Measurements from ENCODE around the gene PGBD2.

PGBD2 gene

GRCh38 chr1:248906009-248906752, at the start of gene PGBD2:
TSS of gene PGBD2 (plus strand) at chr1:248906235. CDS start at chr1:248913863, 7,628 bp downstream.
- no peaks in the 10 kb centered on the region for H3K27me3 ChIP-seq (ENCODE audit: insufficient read depth, insufficient read length)
- TF ChIP-seq SUZ12 (IDR thresholded peaks at IDR 0.05; ENCODE audit: extremely low read depth, insufficient read depth, insufficient read length) (no peak), ZNF274 (IDR thresholded peaks at IDR 0.05; ENCODE audit: low read depth, low read length) (no peak), YY1 (IDR thresholded peaks at IDR 0.05; ENCODE audit: insufficient read depth, insufficient read length) (no peak)
- H3K9me3 ChIP-seq (ENCODE audit: insufficient read depth, low read length), result peaks cover 9% of the 10 kb centered on the region; the same call in 1 of the 2 replicates
- peak within 1 kb of the TSS; percentile 94 for H3K4me3 ChIP-seq (ENCODE audit: insufficient read length, low read depth)
- peaks cover 29% of the 10 kb centered on the region for H3K36me3 ChIP-seq (ENCODE audit: insufficient read depth, insufficient read length, low read length)
- peak within 1 kb of the TSS; percentile 98 for H3K9ac ChIP-seq (ENCODE audit: insufficient read length, low read depth)
- peak; percentile 95 for DNase-seq (ENCODE audit: low read depth, low spot score)
- H3K4me1 ChIP-seq (ENCODE audit: insufficient read depth, insufficient read length), result no peaks in the 10 kb centered on the region

GRCh38 chr1:248857201-248857600, 48.8 kb upstream of the PGBD2 start:
- H3K27me3 ChIP-seq (ENCODE audit: insufficient read depth, insufficient read length), result peaks cover 14% of the 10 kb centered on the region
- H3K4me1 ChIP-seq (ENCODE audit: insufficient read depth, insufficient read length), result peaks cover 10% of the 10 kb centered on the region
- no peaks in the 10 kb centered on the region for H3K9me3 ChIP-seq (ENCODE audit: insufficient read depth, low read length)
- peak overlapping the region; percentile 81 for H3K4me3 ChIP-seq (ENCODE audit: insufficient read length, low read depth)
- H3K36me3 ChIP-seq (ENCODE audit: insufficient read depth, insufficient read length, low read length), result peaks cover 51% of the 10 kb centered on the region
- DNase-seq (ENCODE audit: low read depth, low spot score), result no peak
- no peak for TF ChIP-seq ZNF274 (IDR thresholded peaks at IDR 0.05; ENCODE audit: low read depth, low read length)
- no peak for TF ChIP-seq SUZ12 (IDR thresholded peaks at IDR 0.05; ENCODE audit: extremely low read depth, insufficient read depth, insufficient read length)
- TF ChIP-seq YY1 (IDR thresholded peaks at IDR 0.05; ENCODE audit: insufficient read depth, insufficient read length), result no peak
- H3K9ac ChIP-seq (ENCODE audit: insufficient read length, low read depth), result peak overlapping the region; percentile 95

GRCh38 chr1:248857749-248858095, 48.3 kb upstream of the PGBD2 start:
- TF ChIP-seq ZNF274 (IDR thresholded peaks at IDR 0.05; ENCODE audit: low read depth, low read length) (no peak), SUZ12 (IDR thresholded peaks at IDR 0.05; ENCODE audit: extremely low read depth, insufficient read depth, insufficient read length) (no peak), YY1 (IDR thresholded peaks at IDR 0.05; ENCODE audit: insufficient read depth, insufficient read length) (no peak)
- peaks cover 46% of the 10 kb centered on the region for H3K36me3 ChIP-seq (ENCODE audit: insufficient read depth, insufficient read length, low read length)
- peak overlapping the region; percentile 95 for H3K9ac ChIP-seq (ENCODE audit: insufficient read length, low read depth)
- peaks cover 19% of the 10 kb centered on the region for H3K27me3 ChIP-seq (ENCODE audit: insufficient read depth, insufficient read length)
- H3K9me3 ChIP-seq (ENCODE audit: insufficient read depth, low read length), result no peaks in the 10 kb centered on the region
- H3K4me1 ChIP-seq (ENCODE audit: insufficient read depth, insufficient read length), result peaks cover 10% of the 10 kb centered on the region
- DNase-seq (ENCODE audit: low read depth, low spot score), result no peak
- peak overlapping the region; percentile 81 for H3K4me3 ChIP-seq (ENCODE audit: insufficient read length, low read depth)

GRCh38 chr1:248858096-248858890, 47.7 kb upstream of the PGBD2 start:
- DNase-seq (ENCODE audit: low read depth, low spot score), result no peak
- peaks cover 41% of the 10 kb centered on the region for H3K36me3 ChIP-seq (ENCODE audit: insufficient read depth, insufficient read length, low read length)
- peak overlapping the region; percentile 95 for H3K9ac ChIP-seq (ENCODE audit: insufficient read length, low read depth)
- peaks cover 25% of the 10 kb centered on the region for H3K27me3 ChIP-seq (ENCODE audit: insufficient read depth, insufficient read length)
- peak overlapping the region; percentile 81 for H3K4me3 ChIP-seq (ENCODE audit: insufficient read length, low read depth)
- TF ChIP-seq ZNF274 (IDR thresholded peaks at IDR 0.05; ENCODE audit: low read depth, low read length) (no peak), SUZ12 (IDR thresholded peaks at IDR 0.05; ENCODE audit: extremely low read depth, insufficient read depth, insufficient read length) (no peak), YY1 (IDR thresholded peaks at IDR 0.05; ENCODE audit: insufficient read depth, insufficient read length) (no peak)
- no peaks in the 10 kb centered on the region for H3K9me3 ChIP-seq (ENCODE audit: insufficient read depth, low read length)
- H3K4me1 ChIP-seq (ENCODE audit: insufficient read depth, insufficient read length), result peaks cover 10% of the 10 kb centered on the region

GRCh38 chr1:248858891-248859889, 46.8 kb upstream of the PGBD2 start, which contains the start of gene ZNF692:
TSS of gene ZNF692 (minus strand) at chr1:248859085. CDS start at chr1:248858309, 776 bp downstream.
- TF ChIP-seq SUZ12 (IDR thresholded peaks at IDR 0.05; ENCODE audit: extremely low read depth, insufficient read depth, insufficient read length) (no peak), YY1 (IDR thresholded peaks at IDR 0.05; ENCODE audit: insufficient read depth, insufficient read length) (no peak), ZNF274 (IDR thresholded peaks at IDR 0.05; ENCODE audit: low read depth, low read length) (no peak)
- peaks cover 15% of the 10 kb centered on the region for H3K4me1 ChIP-seq (ENCODE audit: insufficient read depth, insufficient read length)
- H3K9ac ChIP-seq (ENCODE audit: insufficient read length, low read depth), result peak within 1 kb of the TSS; percentile 95
- H3K27me3 ChIP-seq (ENCODE audit: insufficient read depth, insufficient read length), result peaks cover 34% of the 10 kb centered on the region
- peak within 1 kb of the TSS; percentile 81 for H3K4me3 ChIP-seq (ENCODE audit: insufficient read length, low read depth)
- peak; percentile 97 for DNase-seq (ENCODE audit: low read depth, low spot score)
- H3K36me3 ChIP-seq (ENCODE audit: insufficient read depth, insufficient read length, low read length), result peaks cover 32% of the 10 kb centered on the region
- no peaks in the 10 kb centered on the region for H3K9me3 ChIP-seq (ENCODE audit: insufficient read depth, low read length)

GRCh38 chr1:248860007-248860406, 46.0 kb upstream of the PGBD2 start:
- DNase-seq (ENCODE audit: low read depth, low spot score), result no peak
- peaks cover 24% of the 10 kb centered on the region for H3K36me3 ChIP-seq (ENCODE audit: insufficient read depth, insufficient read length, low read length)
- H3K9me3 ChIP-seq (ENCODE audit: insufficient read depth, low read length), result no peaks in the 10 kb centered on the region
- H3K4me1 ChIP-seq (ENCODE audit: insufficient read depth, insufficient read length), result peaks cover 15% of the 10 kb centered on the region
- peaks cover 42% of the 10 kb centered on the region for H3K27me3 ChIP-seq (ENCODE audit: insufficient read depth, insufficient read length)
- no peak overlapping the region for H3K9ac ChIP-seq (ENCODE audit: insufficient read length, low read depth)
- H3K4me3 ChIP-seq (ENCODE audit: insufficient read length, low read depth), result no peak overlapping the region
- no peak for TF ChIP-seq YY1 (IDR thresholded peaks at IDR 0.05; ENCODE audit: insufficient read depth, insufficient read length)
- no peak for TF ChIP-seq ZNF274 (IDR thresholded peaks at IDR 0.05; ENCODE audit: low read depth, low read length)
- TF ChIP-seq SUZ12 (IDR thresholded peaks at IDR 0.05; ENCODE audit: extremely low read depth, insufficient read depth, insufficient read length), result no peak
